GM12801 (cell line): ENCODE measurements around the gene CCDC9.

Source experiments
- CTCF ChIP-seq: IDR thresholded peaks from one replicate; pipeline ENCODE4 v1.5.1; 2011; ENCODE audit warnings: control low read depth; ENCODE audit not compliant: insufficient read length; ENCODE audit errors: extremely low read depth

CCDC9 gene

GRCh38 chr19:47271949-47272348, 15.6 kb downstream of the CCDC9 start:
- TF ChIP-seq CTCF, result no peak

GRCh38 chr19:47272448-47273312, 16.4 kb downstream of the CCDC9 start:
- TF ChIP-seq CTCF, result no peak

- TF ChIP-seq CTCF, result no peak
Observed at GRCh38 chr19:47273313-47274070, 17.2 kb downstream of the CCDC9 start.

- no peak for TF ChIP-seq CTCF
Observed at GRCh38 chr19:47274071-47274890, 18.0 kb downstream of the CCDC9 start, which contains the start of gene INAFM1. Gene INAFM1, plus strand, starts transcription at chr19:47274885. Its CDS starts 35 bp downstream, at chr19:47274920.

GRCh38 chr19:47274891-47275761, 18.8 kb downstream of the CCDC9 start:
- TF ChIP-seq CTCF, result no peak

- TF ChIP-seq CTCF, result no peak
Observed at GRCh38 chr19:47275791-47276461, 19.6 kb downstream of the CCDC9 start.
